GM18909 (cell line): Measurements from ENCODE around the gene TRIP13.
"Not testable (repeated sequence)": the region's sequence is repeated elsewhere in the genome, so short reads cannot be mapped to it uniquely, and the experiment has no call there.

Source experiments
- ATAC-seq: cut with Tn5 transposase; IDR thresholded peaks from one replicate; pipeline ENCODE4 v1.9.1; 2021; ENCODE audit warnings: mild to moderate bottlenecking; ENCODE audit not compliant: unreplicated experiment, poor library complexity

TRIP13 gene

DNA sequence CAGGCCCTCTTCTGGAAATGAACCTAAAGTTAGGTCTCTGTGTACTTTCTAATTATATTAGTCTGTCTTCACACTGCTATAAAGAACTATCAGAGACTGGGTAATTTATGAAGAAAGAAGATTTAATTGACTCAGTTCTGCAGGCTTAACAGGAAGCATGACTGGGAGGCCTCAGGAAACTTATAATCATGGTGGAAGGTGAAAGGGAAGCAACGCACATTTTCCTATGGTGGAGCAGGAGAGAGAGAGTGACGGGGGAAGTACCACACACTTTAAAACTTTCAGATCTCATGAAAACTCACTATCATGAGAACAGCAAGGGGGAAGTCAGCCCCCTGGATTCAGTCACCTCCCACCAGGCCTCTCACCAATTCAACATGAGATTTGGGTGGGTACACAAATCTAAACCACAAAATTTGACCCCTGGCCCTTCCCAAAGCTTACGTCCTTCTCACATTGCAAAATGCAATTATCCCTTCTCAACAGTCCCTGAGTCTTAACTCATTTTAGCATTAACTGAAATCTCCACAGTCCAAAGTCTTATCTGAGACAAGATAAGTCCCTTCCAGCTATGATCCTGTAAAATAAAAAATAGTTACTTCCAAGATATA lies 40.7 kb downstream of the TRIP13 start:
- ATAC-seq: no peak

DNA sequence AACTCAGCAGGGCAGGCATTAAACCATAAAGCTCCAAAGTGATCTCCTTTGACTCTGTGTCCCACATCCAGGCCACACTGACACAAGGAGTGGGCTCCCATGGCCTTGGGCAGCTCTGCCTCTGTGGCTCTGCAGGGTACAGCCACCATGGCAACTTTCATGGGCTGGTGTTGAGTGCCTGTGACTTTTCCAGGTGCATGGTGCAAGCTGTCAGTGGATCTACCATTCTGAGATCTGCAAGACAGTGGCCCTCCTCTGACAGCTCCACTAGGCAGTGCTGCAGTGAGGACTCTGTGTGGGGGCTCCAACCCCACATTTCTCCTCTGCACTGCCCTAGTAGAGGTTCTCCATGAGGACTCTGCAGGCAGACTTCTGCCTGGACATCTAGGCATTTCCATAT lies 41.3 kb downstream of the TRIP13 start:
- ATAC-seq: not testable (repeated sequence)

DNA sequence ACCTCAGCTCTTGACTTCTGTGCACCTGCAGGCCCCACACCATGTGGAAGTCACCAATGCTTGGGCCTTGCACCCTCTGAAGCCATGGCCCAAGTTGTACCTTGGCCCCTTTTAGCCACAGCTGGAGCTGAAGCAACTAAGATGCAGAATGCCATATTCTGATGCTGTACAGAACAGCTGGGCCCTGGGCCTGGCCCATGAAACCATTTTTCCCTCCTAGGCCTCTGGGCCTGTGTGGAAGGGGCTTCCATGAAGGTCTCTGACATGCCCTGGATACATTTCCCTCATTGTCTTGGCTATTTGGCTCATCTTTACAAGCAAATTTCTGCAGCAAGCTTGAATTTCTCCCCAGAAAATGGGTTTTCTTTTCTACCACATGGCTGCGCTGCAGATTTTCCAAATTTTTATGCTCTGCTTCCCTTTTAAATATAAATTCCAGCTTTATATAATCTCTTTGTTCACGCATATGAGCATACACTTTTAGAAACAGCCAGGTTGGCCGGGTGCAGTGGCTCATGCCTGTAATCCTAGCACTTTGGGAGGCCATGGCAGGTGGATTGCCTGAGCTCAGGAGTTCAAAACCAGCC lies 41.8 kb downstream of the TRIP13 start:
- ATAC-seq: not testable (repeated sequence)

DNA sequence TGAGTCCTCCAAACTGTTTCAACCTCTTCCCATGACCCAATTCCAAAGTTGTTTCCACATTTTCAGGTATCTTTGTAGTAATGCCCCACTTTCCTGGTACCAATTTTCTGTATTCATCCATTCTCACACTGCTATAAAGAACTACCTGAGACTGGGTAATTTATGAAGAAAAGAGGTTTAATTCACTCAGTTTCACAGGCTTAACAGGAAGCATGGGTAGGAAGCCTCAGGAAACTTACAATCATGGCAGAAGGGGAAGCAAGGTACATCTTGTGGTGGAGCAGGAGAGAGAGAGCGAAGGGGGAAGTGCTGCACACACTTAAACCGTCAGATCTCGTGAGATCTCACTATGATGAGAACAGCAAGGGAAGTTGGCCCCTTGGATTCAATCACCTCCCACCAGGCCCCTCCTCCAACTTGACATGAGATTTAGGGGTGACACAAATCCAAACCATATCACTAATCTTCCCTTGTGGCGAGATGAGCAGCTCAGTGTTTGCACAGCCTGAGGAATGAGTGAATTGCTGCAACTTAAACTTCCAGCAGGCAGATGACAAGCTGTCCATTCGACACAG lies 42.9 kb downstream of the TRIP13 start:
- ATAC-seq: no peak

DNA sequence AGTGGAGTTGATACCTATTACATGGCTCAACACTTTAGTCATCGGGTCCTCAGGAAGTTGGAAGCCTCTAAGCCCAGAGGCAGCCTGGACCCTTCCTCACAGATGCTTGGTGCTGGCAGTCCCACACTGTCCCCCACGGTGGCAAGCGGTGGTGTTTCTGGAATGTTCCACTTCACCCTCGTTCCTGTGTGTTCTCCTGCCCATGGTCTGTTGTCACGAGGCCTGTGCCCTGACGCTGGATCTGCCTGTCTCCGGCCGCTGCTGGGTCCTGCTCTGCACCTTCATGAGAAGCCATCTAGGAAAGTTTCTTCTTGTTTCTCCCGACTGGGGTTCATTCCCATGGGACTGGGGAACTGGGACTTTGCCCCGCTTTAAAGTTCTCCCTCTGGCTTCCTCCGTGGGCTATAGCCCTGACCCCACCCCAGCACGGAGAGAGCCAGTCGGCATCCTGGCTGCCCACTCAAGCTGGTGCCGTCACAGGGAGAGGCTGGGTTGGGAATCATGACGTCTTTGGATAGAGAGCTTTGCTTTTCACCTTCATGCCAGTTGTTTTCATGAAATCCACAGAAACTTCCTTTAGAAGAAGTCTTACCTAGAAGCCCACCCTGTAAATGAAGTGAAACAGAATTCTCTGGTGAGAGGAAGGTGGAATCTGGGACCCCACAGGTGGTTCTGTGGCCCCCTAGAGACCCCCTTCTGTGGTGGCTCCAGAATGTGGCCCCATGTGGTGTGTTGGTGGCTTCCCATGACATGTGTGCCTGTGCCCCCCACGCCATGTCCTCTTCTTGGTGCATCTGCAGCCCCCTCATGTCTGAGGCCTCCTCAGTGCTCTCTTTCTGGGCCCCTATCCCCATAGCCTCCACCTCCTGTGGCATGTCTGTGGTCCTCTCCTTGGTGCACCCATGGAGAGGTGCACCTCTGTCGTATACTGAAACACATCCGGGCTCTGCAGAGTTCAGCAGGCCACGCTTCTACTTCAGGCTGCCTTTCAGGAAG lies 43.8 kb downstream of the TRIP13 start:
- ATAC-seq: no peak

DNA sequence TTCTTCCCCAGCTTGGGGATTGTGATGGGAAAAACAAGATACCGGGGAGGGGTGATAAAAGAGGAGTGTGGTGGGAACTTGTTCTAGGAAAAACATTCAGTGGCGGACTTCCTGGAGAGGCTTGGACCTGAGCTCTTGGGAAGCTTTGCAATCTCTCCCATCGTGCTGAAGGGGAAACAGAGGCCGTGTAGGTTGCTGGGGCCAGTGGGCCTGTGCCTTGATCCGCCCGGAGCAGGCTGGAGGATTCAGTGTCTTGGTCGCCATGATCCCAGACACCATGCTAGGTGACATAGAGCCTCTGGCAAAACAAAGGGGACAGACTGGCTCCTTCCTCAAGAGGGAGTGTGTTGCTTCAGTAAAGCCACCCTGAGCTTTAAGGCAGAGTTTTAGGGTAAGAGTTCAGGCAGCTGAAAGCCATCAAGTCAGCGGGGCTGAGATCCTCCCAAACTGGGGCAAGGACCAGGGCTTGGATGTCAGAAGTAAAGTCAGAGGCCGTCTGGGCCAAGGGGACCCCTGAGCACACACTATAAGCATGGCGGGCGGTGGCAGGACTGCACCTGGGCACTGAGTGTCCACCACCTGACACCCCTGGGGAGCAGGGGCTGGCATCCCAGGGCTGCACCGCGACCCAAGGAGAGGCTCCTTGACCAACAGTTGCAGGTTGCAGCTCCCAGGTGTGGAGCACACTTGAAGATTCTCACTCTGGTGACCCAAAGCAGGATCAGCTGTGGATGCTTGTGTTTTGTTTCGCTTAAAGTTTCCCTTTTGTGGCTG lies 44.7 kb downstream of the TRIP13 start:
- no peak for ATAC-seq

DNA sequence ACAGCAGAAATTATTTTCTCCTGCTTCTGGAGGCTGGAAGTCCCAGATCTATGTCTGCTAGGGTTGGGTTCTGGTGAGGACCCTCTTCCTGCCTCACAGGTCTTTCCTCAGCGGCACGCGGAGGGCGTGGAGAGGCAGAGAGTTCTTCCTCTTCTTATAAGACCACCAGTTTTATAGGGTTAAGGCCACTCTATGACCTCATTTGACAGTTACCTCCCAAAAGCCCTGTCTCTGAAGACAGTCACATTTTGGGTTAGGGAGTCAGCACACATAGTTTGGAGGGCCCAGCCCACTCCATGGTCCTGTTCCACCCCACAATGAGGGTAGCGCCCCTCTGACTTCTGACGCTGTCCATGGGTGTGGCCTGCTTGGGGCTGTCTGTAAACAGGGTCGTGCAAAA lies 46.7 kb downstream of the TRIP13 start:
- ATAC-seq: no peak

DNA sequence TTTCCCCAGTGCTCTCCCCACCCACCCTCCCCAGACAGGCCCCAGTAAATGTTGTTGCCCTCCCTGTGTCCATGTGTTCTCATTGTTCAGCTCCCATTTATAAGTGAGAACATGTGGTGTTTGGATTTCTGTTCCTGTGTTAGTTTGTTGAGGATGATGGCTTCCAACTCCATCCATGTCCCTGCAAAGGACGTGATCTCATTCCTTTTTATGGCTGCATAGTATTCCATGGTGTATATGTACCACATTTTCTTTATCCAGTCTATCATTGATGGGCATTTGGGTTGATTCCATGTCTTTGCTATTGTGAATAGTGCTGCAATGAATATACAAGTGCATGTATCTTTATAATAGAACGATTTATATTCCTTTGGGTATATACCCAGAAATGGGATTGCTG lies 48.1 kb downstream of the TRIP13 start:
- ATAC-seq: not testable (repeated sequence)

DNA sequence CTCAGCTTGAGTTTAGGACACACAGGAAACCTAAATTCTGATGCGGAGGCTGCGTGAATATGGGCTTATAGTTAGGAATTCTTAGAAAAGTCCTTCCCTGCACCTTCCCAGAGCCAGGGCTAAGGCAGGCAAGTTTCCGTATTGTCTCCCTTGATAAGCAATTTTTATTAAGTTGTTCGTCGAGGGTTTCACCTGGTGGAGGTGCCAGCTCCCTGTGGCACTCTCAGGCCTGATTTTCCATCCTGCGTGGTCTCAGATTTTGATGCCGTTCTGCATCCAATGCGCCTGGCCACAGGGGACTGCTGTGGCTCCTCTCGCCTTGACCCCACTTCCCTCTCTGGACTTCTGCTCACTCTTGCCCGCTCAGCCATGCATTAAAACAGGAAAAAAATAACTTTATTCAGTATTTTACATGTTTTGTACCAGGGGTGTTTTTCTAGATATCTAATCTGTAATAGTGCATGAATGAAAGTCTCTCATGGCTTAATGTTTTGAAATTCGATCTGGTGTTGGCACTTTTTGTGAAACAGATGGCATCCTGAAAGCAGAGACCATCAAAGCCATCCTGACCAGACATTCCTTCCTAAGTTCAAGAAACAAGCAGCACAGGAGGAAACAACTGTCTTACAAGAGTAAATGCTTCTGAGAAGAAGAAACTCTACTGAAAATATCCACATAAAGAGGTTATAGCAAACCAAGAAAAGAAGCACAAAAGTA lies 50.7 kb downstream of the TRIP13 start:
- ATAC-seq: no peak

DNA sequence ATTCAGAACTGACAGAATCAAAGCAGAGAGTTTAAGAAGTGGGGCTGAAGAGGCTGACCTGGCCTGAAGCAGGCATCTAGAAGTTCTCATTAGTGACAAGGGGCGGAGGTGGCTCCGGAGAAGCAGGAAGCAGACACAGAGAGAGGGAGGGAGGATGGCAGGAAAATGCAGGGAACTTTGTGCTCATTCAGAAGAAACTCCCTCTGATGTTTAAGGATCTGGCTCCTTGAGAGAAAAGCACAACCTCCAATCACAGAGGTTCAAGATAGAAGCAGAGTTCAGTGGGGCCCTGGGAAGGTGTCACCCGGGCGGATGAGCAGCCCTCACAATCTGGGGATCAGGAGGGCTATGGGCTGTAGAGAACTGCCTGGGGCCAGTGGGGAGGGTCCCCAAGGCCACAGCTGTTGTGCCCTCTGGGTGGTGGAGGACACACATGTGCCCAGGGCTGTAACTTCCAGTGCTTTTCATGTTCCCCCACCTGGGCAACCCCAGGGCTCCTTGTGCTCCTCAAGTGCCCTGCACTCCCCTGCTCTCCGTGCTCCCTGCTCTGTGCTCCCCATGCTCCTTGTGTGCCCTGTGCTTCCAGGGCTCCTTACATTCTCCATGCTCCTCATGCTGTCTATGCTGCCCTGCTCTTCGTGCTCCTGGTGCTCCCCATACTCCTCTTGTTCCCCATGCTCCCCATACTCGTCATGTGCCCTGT lies 51.4 kb downstream of the TRIP13 start:
- no peak for ATAC-seq

DNA sequence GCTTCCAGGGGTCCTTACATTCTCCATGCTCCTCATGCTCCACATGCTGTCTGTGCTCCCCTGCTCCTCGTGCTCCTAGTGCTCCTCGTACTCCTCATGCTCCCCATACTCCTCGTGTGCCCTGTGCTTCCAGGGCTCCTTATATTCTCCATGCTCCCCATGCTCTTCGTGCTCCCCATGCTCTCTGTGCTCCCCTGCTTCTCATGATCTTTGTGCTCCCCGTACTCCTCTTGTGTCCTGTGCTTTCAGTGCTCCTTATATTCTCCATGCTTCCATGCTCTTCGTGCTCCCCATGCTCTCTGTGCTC lies 51.9 kb downstream of the TRIP13 start:
- no peak for ATAC-seq

DNA sequence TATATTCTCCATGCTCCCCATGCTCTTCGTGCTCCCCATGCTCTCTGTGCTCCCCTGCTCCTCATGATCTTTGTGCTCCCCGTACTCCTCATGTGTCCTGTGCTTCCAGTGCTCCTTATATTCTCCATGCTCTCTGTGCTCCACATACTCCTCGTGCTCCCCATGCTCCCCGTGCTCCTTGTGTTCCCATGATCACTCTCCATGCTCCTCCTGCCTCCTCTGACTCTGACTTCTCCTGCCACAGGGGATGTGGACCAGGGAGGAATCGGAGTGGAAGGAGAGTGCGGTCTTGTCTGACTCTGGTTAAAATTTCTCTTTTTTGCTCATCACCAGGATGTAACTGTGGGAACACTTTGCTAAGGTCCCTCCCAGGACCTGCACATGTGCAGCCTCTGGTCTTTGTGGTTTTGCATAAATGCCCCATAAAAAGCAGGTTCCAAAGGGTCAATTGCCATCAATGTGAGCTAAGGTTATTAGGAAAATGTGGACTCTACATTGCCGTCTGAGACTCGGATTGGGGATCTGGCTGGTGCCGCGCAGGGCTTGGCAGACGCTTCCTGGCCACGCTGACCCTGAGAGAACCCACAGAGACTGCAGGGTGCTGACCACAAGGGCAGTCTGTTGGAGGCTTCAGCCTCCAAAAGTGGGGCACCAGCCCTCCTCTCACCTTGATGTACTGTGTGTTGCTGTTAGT lies 52.5 kb downstream of the TRIP13 start:
- ATAC-seq: no peak

DNA sequence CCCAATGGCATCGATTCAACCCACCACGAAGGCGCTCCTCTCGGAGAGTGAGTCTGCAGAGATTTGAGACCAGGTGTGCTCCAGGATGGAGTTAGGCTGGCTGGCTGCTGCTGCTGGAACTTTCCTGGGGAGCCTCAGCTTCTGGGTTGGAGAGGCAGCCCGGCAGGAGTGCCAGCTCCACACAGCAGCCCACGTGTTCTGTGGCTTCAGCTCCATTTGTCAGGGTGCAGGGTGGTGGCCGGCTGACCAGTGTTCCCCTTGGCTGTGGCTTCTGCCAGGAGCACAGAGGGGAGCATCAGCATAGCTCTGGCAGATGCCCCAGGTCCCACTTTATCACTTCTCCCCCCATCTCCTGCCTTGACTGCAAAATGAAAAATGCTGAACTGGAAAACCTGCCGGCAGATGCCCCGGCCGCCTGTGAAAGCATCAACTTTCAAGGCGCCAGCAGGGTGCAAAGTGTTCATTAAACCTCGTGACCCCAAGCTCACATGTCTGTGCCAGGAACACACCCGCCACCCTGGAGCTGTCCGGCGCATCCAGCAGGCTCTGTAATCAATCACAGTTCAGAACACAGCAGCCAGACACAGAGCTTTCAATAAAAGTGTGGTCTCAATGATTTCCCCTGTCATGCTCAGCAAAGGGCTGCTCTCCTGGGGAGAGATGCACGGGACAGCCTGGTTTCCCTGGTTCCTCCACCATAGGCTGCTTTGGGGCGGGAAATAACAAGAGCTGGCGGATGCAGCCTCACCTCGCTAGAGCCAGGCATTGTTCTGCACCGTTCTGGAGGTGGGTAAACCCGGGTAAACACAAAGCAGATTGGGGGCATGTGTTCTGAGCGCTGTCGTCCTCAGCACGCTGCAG lies 53.2 kb downstream of the TRIP13 start:
- ATAC-seq: no peak

DNA sequence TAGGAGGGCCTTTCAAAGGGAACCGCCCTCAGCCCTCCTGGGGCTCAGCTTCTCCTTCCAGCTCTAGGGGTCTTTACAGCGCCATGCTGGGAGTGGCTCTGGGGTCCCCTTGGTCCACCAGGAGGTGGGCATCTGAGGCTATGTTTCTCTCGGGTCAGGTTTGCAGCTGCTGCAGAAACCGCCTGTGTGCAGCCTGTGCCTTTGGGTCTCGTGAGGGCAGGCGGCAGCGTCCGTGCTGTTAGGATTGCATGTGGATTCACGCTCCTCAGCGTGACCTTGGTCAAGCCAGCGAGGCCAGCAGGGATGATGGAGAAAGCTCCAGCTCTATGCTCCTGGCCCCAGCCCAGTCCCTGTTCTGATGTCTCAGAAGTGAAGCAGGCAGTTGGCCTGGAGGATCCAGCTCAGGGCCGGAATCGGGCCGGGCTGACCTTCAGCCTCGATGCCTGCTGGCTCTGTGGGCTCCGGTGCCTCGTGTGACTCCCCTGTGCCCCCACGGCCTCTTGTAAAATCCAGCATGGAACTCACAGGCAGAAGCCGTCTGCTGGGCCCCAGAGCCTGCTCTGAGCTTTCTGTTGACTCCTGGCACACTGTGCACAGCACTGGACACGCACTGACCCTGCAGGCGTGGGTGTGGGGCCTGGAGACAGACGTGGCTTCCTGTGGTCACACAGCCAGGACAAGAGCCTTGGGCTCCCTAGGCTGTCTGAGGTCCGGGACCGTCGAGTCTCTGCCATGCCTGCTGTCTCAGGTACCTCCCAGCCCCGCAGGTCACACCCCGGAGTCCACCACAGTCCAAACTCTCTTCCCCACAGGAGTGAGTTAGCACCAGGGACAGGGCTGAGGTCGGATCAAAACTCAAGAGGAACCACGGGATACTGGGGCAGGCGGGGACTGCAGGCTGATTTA lies 54.3 kb downstream of the TRIP13 start:
- ATAC-seq: no peak

DNA sequence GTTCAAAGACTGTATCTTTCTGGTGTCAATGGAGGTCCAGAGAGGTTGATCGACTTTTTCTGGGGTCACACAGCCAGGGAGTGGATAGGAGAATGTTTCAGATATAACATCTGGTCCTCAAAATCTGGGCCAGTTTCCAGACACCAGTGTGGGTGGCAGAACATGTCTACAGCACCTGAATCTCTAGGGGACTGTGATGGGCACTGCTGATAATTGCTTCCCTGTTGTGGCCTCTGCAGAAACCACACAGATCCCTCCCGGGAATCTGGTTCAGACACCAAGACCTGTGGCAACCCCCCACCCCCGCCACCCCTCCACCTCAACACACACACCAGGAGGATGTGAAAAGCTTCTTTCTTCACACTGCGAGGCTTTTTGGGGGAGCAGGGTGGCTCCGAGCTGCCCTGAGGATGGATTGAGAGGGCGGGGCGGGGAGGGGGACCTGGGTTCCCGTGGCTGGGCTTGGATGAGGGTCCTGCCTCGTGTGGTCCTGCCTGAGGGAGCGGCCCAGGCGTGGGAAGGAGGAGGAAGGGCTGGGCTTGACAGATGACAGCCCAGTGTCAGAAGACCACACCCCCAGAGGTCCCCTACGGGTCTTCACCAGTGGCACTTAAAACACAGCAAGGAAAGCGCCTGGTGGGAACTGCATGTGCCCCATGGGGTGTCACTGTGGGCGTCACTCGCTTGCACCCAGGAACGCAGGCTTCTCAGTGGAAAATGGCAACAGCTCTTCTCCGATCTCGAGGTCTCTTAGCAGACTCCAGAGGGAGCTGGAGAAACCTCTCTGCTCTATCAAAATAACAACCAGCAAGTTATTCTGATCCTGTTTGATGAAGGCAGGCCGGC lies 55.2 kb downstream of the TRIP13 start:
- ATAC-seq: no peak
